ENCODE data around the gene HES7.
A peak's percentile ranks its signal among the peaks of the same experiment; 100 is the strongest.

Gene HES7

DNA sequence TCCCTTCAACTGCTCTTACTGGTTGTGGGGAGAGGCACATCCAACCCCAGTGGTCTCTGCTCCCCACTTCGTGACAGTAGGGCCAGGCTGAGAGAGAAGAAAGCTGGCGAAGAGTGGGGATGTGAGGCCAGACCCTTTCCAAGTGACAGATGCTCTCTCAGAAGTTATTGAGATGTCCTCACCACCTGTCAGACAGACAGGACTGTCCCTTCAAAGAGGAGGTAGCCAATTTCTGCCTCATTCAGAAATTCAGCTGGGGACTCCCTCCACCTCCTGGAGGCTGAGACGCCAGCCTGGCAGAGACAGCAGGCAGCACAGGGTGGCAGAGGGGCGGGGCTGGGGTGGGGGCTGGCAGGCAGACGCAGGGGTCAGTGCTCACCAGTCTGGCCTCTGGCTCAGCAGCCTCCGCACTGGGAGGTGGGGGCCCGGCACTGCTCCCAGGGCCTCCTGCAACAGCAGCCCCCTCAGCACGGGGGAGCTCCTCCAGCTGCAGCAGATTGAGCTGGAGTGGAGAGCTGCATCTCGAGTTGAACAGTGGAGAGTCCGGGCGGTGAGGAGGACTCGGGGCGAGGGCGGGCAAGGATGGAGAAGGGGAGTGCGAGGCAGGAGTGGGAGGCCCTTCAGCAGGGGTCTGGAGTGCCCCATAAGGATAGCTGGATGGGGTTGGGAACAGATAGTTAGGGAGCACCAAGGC is 19.1 kb upstream of the HES7 start:
- DNase-seq: no peak

DNA sequence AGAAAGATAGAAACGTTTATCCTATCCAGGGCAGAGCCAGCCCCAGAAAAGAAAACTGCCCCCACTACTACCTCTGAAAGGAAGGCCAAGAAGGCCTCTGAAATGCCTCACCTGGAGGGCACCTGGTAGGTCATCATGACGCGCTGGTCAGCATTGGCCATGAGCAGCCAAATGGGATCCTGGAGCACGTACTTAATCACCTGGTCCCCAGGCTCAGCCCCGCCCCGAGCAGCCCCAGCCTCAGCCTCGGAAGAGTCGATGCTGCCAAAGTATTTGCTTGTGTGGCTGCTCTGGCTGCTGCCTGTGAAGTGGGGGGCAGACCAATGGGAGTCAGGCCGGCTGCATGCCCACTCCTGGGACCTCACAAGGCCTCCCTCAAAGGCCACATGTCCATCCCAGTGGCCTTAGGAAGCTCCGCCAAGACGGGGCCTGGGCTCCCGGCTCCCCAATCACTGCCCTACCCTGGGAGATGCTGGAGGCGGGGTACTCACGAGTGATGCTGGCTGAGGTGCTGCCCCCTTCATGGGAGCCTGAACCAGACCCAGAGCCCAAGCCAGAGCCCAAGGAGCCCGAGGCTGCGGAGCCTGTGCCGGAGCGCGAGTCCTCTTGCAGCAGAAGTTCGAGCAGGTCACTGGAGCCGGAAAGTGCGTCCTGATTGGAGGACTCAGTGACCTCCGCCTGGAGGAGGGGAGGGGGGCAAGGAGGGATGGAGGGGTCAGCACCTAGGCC is 18.4 kb upstream of the HES7 start:
- DNase-seq: no peak

DNA sequence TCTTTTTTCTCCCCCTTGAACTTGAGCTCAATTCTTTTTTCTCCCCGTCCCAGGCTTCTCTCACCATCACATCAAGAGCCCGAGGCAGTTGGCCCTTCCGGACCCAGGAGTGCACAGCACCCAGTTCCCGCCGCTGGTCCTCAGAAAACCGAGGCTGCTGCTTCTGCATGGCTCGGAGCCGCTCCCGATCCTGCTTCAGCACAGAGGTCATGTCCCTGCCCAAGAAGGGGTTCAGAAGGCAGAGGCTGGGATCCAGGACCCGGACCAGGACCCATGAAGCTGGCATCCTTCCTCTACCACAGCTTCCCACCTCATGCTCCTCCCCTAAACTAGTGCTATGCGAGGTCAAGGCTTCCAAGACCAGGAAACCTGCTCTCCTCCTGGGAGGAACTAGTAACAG is 17.8 kb upstream of the HES7 start:
- no peak for DNase-seq

DNA sequence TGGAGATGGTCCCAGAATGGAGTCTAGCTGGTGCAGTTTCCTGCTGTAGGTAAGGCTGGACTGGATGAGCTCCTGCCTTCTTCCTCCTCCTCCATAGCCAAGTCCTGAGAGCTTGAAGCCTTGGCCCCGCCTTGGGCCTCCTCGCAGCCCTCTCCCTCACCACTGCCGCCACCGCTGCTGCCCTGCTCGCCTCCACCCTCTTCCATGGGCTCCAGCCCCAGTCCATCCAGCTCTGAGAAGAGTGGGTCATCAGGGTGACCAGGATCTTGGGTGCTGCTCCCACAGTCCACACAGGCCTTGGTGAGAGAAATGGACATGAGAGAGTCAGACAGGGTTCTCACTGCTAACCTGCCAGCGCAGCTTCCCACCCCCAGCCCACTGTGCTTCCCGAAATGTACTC is 17.1 kb upstream of the HES7 start:
- DNase-seq: no peak

DNA sequence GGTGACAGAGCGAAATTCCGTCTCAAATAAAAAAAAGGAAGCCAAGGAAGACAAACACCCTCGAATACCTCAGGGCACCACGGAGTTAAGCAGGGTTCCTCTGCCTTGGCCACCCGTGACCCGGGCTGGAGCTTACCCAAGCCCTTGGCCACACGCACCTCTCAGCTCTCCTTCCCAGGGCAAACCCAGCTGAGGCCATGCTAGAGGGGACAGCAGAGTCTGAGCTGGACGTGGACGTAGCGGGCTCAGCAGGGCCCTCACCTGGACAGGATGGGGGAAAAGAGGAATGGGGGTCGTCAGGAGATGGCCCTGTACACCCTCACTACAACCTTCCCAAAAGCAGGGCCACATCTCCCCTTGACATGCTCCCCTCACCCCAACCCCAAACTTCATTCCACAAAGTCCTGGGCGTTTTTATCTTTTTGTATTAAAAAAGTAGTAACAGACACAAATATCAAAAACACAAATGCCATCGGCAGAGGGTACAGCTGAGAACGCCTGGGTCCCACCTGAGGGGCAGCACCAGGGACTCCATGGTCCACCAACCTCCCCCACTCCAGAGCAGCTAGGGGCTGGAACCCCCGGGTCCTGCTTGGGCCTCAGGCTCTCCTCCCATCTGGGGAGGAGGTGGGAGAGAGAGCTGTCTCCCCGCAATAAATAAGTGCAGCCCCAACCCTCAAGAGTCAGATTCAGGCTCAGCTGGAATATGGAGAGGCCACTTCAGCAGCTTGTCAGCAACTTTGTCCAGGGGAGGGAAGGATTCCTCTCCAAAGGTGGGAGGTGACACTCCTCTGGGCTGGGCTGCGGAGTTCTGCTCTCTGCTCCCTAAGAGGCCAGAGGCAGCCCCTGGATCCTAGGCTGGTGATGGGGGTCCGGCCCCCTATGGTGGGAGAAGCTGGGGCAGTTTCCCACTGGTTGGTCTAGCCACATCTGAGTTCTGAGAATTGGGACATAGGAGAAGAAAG is 16.4 kb upstream of the HES7 start:
- peak in 1 of 2 donors; percentile 18 for DNase-seq

DNA sequence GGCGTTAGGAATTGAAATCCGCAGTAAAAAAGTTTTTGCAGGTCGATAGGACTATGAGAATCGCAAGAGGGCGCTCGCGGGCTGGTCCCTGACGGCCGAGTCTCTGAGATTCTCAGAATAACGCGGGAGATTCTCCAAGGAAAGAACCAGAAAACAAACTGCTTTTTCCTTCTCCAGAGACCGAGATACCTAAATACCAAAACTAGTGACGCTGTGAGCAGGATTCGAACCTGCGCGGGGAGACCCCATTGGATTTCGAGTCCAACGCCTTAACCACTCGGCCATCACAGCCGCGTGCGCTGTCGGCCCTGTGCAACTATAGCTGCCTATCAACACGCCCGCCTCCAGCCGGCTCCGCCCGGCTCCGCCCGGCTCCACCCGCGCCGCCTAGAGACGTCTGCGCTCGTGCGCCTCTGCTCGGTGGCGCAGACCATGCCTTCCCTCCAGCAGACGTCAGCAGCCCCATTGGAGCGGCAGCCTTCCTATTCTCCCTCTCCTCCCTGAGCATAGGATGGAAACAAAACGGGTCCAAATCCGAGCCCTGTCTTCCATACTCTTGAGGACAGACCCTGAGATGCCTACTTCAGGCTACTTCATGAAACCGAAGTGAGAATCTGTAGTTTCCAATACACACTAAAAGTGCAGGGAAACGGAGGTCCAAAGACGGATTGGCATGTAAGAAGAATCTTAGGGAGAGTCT is 14.9 kb upstream of the HES7 start:
- peak; percentile 98 for DNase-seq

DNA sequence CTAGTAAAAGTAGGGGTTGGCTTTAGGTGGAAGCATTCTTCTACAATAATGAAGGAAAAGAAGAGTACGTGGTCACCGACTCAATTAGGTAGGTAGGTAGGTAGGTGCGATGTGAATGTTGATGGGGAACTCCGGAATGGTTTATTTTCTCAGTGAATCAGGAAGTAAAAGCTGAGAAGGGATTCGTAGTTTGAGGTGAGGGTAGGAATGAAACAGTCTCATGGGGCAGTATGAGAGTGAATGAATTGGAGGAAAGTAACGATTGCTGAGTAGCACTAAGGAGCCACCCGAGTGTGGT is 14.4 kb upstream of the HES7 start:
- no peak for DNase-seq

DNA sequence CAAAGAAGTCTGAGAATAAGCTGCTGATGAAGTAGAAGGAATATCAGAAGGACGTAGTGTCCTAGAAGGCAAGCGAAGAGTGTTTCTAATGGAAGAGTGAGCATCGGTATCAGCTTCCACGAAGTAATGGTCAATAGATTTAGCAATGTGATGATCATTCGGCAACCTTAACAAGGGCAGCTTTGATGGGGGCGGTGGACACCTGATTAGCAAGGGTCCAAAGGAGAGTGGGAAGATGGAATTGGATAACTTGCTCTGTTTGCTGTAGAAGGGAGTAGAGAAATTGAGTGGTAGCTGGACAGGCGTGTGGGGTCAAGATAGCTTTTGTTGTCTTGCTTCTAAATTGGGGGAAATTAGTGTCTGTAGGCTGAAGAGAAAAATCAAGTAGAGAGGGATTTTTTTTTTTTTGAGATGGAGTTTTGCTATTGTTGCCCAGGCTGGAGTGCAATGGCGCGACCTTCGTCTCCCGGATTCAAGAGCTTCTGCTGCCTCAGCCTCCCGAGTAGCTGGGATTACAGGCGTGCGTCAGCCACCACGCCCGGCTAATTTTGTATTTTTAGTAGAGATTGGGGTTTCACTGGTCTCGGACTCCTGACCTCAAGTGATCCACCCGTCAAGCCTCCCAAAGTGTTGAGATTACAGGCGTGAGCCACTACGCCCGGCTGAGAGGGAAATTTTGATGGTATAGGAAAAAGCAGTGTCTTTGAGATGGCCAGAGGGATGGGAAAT is 13.9 kb upstream of the HES7 start:
- peak in 1 of 2 donors; percentile 18 for DNase-seq

DNA sequence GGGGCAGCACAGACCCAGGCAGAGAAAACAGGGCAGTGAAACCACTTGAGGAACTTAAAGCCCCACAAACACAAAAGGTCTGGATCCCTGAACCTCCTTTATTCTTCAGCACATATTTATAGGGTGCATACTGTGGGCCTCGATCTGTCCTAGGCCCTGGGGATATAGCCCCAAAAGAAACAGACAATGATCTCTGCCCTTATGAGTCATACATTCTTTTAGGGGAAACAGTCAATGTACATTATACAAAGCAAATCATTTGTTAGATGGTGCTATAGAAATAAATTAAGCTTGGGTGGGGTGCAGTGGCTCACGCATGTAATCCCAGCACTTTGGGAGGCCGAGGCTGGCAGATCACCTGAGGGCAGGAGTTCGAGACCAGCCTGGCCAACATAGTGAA is 10.0 kb upstream of the HES7 start:
- DNase-seq: no peak

DNA sequence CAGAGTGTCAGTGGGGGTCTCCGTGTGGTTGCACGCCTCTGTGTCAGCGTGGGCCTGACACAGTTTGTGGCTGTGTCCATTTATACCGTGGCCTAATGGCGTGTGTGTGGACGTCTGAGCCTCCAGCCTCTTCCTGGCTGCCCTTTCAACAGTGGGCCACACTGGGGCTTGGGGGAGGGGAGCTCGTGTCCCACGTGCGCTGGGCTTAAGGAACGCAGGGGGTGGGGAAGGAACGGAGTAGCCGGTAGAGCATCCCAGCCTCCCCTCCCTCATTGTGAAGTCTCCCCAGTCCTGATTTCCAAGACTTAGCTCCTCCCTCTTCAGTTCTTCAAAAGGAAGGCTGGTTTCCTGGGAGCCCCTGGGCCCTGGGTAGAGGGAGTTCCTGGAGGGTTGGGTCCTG is 9.5 kb upstream of the HES7 start:
- no peak for DNase-seq

DNA sequence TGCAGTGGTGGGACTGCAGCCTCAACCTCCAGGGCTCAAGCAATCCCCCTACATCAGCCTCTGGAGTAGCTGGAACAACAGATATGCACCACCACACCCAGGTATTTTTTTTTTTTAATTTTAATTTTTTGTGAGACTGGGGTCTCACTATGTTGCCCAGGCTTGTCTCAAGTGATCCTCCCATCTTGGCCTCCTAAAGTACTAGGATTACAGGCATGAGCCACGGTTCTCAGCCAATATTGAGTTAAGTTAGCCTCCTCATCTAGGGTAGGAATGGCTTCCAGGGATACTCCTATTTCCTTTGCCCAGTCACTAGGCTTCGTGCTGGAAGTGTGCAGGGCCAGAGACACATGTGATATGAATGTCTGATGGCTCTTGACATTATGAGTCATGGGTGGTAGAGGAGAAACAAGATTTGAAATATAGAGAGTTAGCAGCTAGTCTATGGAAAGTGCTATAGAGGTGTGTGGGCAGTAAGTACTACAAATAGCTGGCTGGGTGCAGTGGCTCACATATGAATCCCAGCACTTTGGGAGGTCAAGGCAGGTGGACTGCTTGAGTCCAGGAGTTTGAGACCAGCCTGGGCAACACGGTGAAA is 8.0 kb upstream of the HES7 start:
- no peak for DNase-seq

DNA sequence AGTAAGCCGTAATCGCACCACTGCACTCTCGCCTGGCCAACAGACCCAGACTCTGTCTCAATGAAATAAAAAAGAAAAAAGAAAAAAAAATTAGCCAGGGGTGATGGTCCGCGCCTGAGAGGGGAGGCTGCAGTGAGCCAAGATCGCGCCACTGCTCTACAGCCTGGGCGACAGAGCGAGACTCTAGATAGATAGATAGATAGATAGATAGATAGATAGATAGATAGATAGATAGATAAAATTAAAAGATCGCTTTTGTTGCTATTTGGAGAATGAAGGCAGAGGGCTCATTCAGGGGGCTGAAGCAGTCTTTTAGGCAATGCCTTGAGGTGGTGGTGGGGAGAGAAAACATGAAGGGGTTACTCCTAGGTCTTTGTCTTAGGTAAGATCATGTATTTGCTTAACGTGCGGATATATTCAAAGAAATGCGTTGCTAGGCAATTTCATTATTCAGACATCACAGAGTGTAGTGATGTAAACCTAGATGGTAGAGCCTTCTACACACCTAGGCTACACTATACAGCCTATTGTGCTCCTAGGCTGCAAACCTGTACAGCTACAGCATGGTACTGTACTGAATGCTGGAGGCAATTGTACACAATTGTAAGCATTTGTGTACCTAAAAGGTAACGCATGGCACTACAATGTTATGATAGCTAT is 4.3 kb upstream of the HES7 start:
- no peak for DNase-seq

DNA sequence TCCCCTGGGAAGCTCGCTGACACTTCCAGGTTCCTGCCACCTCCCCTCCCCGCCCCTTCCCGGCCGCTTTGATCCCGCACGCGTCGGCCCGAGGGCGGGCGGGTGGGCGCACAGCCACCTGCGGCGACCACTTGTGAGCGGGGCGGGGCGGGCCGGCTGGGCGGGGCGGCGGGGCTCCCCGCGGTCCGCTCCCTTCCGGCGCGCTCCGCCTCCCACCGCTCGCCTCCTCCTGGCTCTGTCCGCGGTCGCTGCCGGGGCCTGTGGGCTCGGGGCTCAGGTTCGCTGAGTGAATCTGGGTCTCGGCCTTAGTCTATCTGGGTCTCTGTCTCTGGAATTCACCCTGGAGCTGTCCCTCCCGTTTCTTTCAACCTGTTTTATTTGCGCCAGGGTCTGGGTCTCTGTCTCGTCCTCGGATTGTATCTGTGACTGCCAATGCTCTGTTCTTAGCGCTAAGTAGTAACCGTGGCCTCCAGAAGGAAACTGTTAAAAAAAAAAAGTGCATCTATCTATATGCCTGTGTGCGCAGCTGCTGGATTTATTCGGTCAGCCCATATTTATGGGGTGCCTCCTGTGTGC is 2.7 kb upstream of the HES7 start:
- DNase-seq: peak; percentile 53 to 68

DNA sequence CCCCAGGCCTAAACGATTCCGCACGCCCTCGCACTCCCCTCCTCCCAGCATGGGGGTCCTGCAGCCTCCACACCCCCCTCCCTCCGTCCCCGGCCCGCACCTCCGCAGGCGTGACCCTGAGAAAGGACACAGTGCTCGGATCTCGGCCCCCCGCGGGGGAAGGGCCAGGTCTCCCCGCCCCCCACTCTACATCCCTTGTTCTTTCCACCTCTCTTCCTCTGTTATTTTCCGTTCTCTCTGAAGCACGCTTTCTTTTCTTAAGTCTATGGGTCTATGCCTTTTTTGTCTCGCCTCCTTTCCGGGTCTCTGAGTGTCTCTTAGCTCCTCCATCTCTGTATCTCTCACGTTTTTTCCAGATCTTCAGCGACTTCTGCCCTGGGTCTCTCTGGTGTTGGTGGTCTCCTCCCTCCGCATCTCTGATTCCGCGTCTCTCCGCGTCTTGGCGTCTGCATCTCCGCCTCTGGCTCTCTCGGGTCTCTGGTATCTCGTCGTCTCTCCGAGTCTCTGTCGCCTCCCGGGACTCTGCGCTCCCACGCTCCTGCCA is 2.1 kb upstream of the HES7 start:
- DNase-seq: no peak

DNA sequence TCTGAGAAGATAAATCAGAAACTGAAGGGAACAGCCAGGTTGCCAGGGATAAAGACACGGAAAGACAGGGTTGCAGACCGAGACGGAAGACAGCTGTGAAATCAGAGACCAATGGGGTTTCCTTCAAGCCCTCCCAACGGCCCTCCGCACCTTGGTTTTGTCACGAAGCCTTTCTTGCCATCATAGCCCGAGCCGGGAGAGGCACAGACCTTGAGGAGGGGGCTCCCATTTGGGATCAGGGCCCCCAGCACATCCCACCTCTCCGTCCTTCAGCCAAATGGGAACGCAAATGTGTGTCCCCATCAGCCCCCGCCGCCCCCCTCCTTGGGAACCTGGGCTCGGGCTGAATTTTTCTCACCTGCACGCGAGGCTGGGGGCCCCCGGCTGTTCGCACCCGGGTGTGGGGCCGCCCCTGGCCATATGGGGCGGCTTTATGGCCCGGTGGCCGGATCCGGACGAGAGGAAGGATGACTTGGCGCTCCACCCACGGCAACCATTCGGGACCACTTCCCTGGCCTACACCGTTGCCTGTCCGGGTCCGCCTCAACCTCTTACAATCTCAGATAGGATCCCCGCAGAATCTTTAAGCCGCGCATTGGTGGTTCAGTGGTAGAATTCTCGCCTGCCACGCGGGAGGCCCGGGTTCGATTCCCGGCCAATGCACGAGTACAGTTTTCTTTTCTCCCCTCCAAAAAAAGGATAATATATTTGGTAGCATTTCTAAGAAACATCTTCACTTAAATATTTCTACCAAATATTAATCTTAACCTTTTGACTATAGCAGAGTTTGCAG is 1.4 kb upstream of the HES7 start:
- DNase-seq: peak; percentile 93 to 95

DNA sequence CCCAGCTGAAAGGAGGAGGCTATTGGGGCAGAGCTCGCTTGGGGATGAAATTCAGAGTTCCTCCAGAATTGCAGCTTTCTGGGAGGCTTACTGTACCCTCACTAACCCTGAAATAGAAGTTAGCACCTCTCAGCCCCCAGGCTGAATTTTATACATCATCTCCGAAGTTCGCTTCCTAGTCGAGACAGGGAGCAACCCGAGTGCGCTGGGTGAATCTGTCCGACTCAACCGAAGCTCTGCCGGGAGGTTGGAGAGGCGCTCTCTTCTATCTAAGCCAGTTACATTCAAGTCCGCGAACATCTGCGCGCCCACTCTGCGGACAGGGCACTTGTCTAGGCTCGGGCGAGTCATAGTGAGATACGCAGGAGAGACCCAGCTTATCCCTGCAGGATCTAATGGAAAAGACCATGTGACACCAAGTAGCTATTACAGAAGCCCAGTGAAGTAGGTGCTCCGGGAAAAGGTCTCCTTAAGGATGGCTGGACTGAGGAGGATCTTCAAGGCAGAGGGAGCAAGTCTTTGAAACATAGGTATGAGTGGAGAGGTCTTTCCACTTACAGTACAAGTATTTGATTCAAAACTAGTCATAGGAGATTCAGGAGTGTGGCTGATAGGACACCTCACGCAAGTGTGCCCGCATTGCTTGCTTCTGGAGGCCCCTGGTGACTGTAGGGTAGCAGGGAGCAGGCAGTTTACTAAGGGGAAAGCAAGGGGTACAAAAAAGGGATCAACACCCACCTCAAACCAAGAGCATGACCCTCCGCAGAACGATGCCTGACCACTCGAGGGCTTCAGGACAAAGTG is 646 bp upstream of the HES7 start:
- DNase-seq: peak in 1 of 2 donors; percentile 41

DNA sequence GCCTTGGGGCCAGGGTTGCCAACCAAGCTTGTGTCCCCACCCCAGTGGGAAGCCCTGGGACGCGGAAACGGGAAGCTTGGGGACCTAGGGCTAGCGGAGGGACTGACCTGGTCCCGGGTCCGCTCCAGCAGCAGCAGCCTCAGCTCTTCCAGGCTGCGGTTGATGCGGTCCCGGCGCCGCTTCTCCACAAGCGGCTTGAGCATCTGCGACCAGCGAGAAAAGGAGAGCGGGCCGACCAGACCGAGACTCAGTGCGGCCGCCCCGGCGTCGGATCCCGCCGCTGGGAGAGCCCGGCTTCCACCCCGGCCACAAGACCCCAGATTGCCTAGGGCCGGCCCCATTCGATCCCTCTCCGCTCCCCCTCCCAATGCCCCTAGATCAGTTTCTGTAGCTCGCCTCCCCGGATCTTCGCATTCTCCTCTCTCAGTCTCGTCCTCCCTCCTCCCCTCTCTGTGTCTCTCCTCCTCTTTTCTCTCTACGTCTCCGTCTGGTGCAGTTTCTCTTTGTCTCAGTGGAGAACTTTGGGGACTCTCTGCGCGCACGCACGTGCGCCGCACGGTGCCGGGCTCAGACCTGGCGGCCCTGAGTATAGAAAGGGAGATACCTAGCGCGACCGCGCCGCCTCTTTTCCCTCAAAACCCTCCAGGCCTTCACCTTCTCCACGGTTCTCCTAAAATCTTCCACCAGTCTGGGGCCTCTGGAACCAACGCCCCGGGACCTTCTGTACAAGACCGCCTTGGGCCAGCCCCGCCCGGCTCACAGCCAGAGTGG is 797 bp downstream of the HES7 start:
- peak; percentile 51 to 58 for DNase-seq

DNA sequence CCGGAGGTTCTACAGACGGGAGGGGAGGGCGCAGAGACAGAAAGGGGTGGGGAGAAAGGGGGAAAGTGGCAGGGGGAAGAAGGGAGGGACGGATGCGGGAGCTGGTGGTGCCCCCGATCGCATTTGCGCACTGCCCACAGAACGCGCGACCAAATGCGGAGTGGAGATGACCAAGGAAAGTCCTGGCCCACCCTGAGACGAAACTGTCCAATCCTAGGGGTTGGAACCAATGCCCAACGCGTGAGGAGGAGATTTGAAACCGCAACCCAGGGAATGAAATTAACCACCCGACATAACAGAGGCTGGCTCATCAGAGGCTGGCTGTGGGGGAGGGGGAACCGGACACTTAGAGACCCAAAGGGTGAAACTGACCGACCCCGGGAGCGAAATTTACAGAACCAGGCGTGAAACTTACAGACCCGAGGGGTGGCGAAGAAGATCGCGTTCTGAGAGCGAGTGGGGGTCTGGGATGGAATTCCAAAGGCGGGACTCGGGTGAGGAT is 1.4 kb downstream of the HES7 start:
- DNase-seq: peak in 1 of 2 donors; percentile 39
